GM23338 (cell line): ENCODE measurements around the gene GPR108. TPM values are rescaled to one million over a fixed set of nuclear protein-coding genes. Genes with fewer than 3 reads are reported as not detected.

Experiments
- ATAC-seq: fragments of 200-7000 bp; cut with Tn5 transposase; 3 replicates; pipeline ENCODE4 v1.9.1; 2020
- DNase-seq: peaks from one replicate; pipeline ENCODE4 v3.0.0-alpha.2; 2015; ENCODE audit warnings: low spot score
- H2AFZ ChIP-seq: fragments of 200-600 bp; sonication (generic); 2 replicates; pipeline ENCODE4 v1.8.0; 2016; ENCODE audit warnings: antibody characterized with exemption, mild to moderate bottlenecking, moderate library complexity
- H3F3A ChIP-seq: fragments of 200-600 bp; sonication (generic); replicated peaks from 2 replicates; pipeline ENCODE4 v1.8.0; 2017; ENCODE audit warnings: antibody characterized with exemption, mixed run types, low read depth
- H3K27ac ChIP-seq: fragments of 200-600 bp; sonication (generic); 2 replicates; pipeline ENCODE4 v1.6.1; 2016; ENCODE audit warnings: low read depth
- H3K27me3 ChIP-seq: fragments of 200-600 bp; sonication (generic); 2 replicates; pipeline ENCODE4 v1.8.0; 2016; ENCODE audit warnings: mild to moderate bottlenecking, mixed run types, moderate library complexity; ENCODE audit not compliant: insufficient read depth
- H3K36me3 ChIP-seq: fragments of 200-600 bp; sonication (generic); 2 replicates; pipeline ENCODE4 v1.8.0; 2016; ENCODE audit warnings: mild to moderate bottlenecking; ENCODE audit not compliant: insufficient read depth
- H3K4me1 ChIP-seq: fragments of 200-600 bp; sonication (generic); 2 replicates; pipeline ENCODE4 v1.8.0; 2016; ENCODE audit warnings: mild to moderate bottlenecking, moderate library complexity; ENCODE audit not compliant: insufficient read depth
- H3K4me2 ChIP-seq: fragments of 200-600 bp; sonication (generic); 2 replicates; pipeline ENCODE4 v1.7.1; 2017; ENCODE audit warnings: mixed run types
- H3K4me3 ChIP-seq: fragments of 200-600 bp; sonication (generic); 2 replicates; pipeline ENCODE4 v1.6.1; 2016; ENCODE audit warnings: mixed run types
- H3K79me2 ChIP-seq: fragments of 200-600 bp; sonication (generic); replicated peaks from 2 replicates; pipeline ENCODE4 v1.8.0; 2017; ENCODE audit warnings: mild to moderate bottlenecking; ENCODE audit not compliant: insufficient read depth
- H3K9me2 ChIP-seq: fragments of 200-600 bp; sonication (generic); 2 replicates; pipeline ENCODE4 v1.8.0; 2017; ENCODE audit not compliant: insufficient read depth
- H4K20me1 ChIP-seq: fragments of 200-600 bp; sonication (generic); replicated peaks from 2 replicates; pipeline ENCODE4 v1.8.0; 2017; ENCODE audit warnings: mild to moderate bottlenecking; ENCODE audit not compliant: insufficient read depth
- H3K27ac Mint-ChIP-seq: 2 replicates; pipeline ENCODE4 v1.8.0; 2020; ENCODE audit warnings: inconsistent platforms, mild to moderate bottlenecking, moderate library complexity, mixed read lengths
- H3K27me3 Mint-ChIP-seq: 3 replicates; pipeline ENCODE4 v1.8.0; 2022; ENCODE audit warnings: low read depth, mild to moderate bottlenecking, moderate library complexity, mixed read lengths, inconsistent platforms; ENCODE audit not compliant: insufficient read depth, poor library complexity
- H3K36me3 Mint-ChIP-seq: 3 replicates; pipeline ENCODE4 v1.8.0; 2021; ENCODE audit warnings: low read depth, mild to moderate bottlenecking, inconsistent platforms, moderate library complexity, mixed read lengths
- H3K4me1 Mint-ChIP-seq: 3 replicates; pipeline ENCODE4 v1.8.0; 2020; ENCODE audit warnings: mild to moderate bottlenecking, inconsistent platforms, mixed read lengths
- H3K4me3 Mint-ChIP-seq: 3 replicates; pipeline ENCODE4 v1.8.0; 2021; ENCODE audit warnings: moderate library complexity, mild to moderate bottlenecking, inconsistent platforms, mixed read lengths
- H3K9me3 Mint-ChIP-seq: 3 replicates; pipeline ENCODE4 v1.8.0; 2020; ENCODE audit warnings: moderate library complexity, mild to moderate bottlenecking, inconsistent platforms, mixed read lengths
- CTCF ChIP-seq, 2 experiments: fragments of 200-600 bp in 1 of 2; sonication (generic) in 1 of 2; conservative IDR thresholded peaks; 2 replicates each; pipeline versions ENCODE4 v1.5.1 to v1.6.1; 2016 to 2017; ENCODE audit warnings: antibody characterized with exemption in 2 of 2, low read depth in 2 of 2, mild to moderate bottlenecking in 2 of 2, moderate library complexity in 1 of 2
- EZH2phosphoT487 ChIP-seq: fragments of 200-600 bp; sonication (generic); IDR thresholded peaks from one replicate; pipeline ENCODE4 v1.8.1; 2018; ENCODE audit warnings: antibody characterized with exemption; ENCODE audit not compliant: unreplicated experiment
- ZNF331 ChIP-seq: fragments of 250-450 bp; sonication (Bioruptor Pico); IDR thresholded peaks from 2 replicates; pipeline ENCODE4 v1.5.0; 2020; ENCODE audit warnings: low read depth, mild to moderate bottlenecking, moderate library complexity
- polyA plus RNA-seq: library from polyadenylated mRNA; unstranded; fragments of >200 nt; fragmentation: Nextera tagmentation; extraction: Ambion mirVana; gene quantifications from 2 replicates; pipeline ENCODE4 v1.2.1, GENCODE V29; 2016
- total RNA-seq: library from RNA; depleted of rRNA; stranded (reverse); fragments of >200 nt; shearing (Covaris generic); gene quantifications from 2 replicates; pipeline ENCODE4 v1.2.3, GENCODE V29; 2014
- TF ChIP-seq, protein P1 (sequence below): fragments of 250-450 bp; sonication (Bioruptor Pico); IDR thresholded peaks from 2 replicates; pipeline ENCODE4 v1.5.0; 2020; ENCODE audit warnings: mild to moderate bottlenecking, moderate library complexity

The GPR108 gene
- total and polyA plus RNA-seq, 2 experiments from 2014 or later, result 44.8 to 57.9 TPM

DNA sequence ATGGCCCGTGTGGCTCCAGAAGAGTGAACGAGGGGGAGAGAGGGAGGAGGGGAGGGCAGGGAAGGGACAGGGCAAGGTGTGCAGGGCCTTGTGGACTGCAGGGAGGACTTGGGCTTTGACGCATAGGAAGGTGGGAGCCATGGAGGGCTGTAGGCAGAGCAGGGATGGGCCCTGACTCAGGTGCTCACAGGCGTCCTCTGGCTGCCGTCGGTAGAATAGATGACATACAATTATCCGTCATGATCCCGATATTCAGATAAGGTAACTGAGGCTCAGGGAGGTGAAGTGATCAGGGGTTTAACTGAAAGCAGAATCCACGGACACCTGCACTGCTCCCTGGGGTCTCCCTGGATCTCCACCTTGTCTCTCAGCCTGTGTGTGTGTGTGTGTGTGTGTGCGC lies 20.3 kb downstream of the GPR108 start:
- no peaks in the 10 kb centered on the region for H3K9me2 ChIP-seq
- no peaks in the 10 kb centered on the region; the same call in 1 of the 2 replicates for H3K4me1 ChIP-seq
- no peaks in the 10 kb centered on the region for H3K27me3 ChIP-seq
- no peaks in the 10 kb centered on the region for H3K79me2 ChIP-seq
- TF ChIP-seq ZNF331 (CRISPR knock-in tag) (no peak), EZH2phosphoT487 (no peak), CTCF (conservative IDR thresholded peaks at IDR 0.05; ENCODE audit: low read depth in 2 of 2) (peak; percentile 46 to 57)
- TF ChIP-seq, protein P1, sequence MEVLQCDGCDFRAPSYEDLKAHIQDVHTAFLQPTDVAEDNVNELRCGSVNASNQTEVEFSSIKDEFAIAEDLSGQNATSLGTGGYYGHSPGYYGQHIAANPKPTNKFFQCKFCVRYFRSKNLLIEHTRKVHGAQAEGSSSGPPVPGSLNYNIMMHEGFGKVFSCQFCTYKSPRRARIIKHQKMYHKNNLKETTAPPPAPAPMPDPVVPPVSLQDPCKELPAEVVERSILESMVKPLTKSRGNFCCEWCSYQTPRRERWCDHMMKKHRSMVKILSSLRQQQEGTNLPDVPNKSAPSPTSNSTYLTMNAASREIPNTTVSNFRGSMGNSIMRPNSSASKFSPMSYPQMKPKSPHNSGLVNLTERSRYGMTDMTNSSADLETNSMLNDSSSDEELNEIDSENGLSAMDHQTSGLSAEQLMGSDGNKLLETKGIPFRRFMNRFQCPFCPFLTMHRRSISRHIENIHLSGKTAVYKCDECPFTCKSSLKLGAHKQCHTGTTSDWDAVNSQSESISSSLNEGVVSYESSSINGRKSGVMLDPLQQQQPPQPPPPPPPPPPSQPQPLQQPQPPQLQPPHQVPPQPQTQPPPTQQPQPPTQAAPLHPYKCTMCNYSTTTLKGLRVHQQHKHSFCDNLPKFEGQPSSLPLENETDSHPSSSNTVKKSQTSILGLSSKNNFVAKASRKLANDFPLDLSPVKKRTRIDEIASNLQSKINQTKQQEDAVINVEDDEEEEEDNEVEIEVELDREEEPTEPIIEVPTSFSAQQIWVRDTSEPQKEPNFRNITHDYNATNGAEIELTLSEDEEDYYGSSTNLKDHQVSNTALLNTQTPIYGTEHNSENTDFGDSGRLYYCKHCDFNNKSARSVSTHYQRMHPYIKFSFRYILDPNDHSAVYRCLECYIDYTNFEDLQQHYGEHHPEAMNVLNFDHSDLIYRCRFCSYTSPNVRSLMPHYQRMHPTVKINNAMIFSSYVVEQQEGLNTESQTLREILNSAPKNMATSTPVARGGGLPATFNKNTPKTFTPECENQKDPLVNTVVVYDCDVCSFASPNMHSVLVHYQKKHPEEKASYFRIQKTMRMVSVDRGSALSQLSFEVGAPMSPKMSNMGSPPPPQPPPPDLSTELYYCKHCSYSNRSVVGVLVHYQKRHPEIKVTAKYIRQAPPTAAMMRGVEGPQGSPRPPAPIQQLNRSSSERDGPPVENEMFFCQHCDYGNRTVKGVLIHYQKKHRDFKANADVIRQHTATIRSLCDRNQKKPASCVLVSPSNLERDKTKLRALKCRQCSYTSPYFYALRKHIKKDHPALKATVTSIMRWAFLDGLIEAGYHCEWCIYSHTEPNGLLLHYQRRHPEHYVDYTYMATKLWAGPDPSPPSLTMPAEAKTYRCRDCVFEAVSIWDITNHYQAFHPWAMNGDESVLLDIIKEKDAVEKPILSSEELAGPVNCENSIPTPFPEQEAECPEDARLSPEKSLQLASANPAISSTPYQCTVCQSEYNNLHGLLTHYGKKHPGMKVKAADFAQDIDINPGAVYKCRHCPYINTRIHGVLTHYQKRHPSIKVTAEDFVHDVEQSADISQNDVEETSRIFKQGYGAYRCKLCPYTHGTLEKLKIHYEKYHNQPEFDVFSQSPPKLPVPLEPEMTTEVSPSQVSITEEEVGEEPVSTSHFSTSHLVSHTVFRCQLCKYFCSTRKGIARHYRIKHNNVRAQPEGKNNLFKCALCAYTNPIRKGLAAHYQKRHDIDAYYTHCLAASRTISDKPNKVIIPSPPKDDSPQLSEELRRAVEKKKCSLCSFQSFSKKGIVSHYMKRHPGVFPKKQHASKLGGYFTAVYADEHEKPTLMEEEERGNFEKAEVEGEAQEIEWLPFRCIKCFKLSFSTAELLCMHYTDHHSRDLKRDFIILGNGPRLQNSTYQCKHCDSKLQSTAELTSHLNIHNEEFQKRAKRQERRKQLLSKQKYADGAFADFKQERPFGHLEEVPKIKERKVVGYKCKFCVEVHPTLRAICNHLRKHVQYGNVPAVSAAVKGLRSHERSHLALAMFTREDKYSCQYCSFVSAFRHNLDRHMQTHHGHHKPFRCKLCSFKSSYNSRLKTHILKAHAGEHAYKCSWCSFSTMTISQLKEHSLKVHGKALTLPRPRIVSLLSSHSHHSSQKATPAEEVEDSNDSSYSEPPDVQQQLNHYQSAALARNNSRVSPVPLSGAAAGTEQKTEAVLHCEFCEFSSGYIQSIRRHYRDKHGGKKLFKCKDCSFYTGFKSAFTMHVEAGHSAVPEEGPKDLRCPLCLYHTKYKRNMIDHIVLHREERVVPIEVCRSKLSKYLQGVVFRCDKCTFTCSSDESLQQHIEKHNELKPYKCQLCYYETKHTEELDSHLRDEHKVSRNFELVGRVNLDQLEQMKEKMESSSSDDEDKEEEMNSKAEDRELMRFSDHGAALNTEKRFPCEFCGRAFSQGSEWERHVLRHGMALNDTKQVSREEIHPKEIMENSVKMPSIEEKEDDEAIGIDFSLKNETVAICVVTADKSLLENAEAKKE (CRISPR knock-in tag), result no peak
- no peak overlapping the region for H3K4me3 Mint-ChIP-seq
- no peak for DNase-seq
- H3K27me3 Mint-ChIP-seq, result peaks cover 24% of the 10 kb centered on the region
- H3K4me3 ChIP-seq, result no peak overlapping the region
- H3K36me3 ChIP-seq, result no peaks in the 10 kb centered on the region
- peaks cover 8% of the 10 kb centered on the region for H3F3A ChIP-seq
- H3K9me3 Mint-ChIP-seq, result peaks cover 72% of the 10 kb centered on the region
- H4K20me1 ChIP-seq, result no peaks in the 10 kb centered on the region
- peaks cover 31% of the 10 kb centered on the region for H3K36me3 Mint-ChIP-seq
- no peak for ATAC-seq
- no peak overlapping the region for H2AFZ ChIP-seq
- no peaks in the 10 kb centered on the region; the same call in 2 of the 3 replicates for H3K4me1 Mint-ChIP-seq
- no peak overlapping the region for H3K27ac ChIP-seq
- H3K27ac Mint-ChIP-seq, result no peak overlapping the region
- no peak overlapping the region for H3K4me2 ChIP-seq
